Neutrophil (primary cell): ENCODE measurements around the gene HOMER3.

ENCODE experiments used
- H3K27ac ChIP-seq: fragments of 200-600 bp; sonication (generic); 2 replicates; pipeline ENCODE4 v1.5.1; 2016; ENCODE audit warnings: mild to moderate bottlenecking, moderate library complexity
- H3K27me3 ChIP-seq: fragments of 200-600 bp; sonication (generic); 2 replicates; pipeline ENCODE4 v1.6.0; 2016; ENCODE audit warnings: mild to moderate bottlenecking
- H3K36me3 ChIP-seq: fragments of 200-600 bp; sonication (generic); 2 replicates; pipeline ENCODE4 v1.5.1; 2017
- H3K4me1 ChIP-seq, 2 experiments: fragments of 200-600 bp in 1 of 2; sonication (generic) in 1 of 2; 1 replicate in 1 of 2; 2 replicates in 1 of 2; pipeline versions ENCODE4 v1.5.1 to v1.6.1; 2013 to 2016; ENCODE audit warnings: low read depth in 1 of 2, low read length in 1 of 2, mild to moderate bottlenecking in 1 of 2, moderate library complexity in 1 of 2; ENCODE audit not compliant: control insufficient read depth in 1 of 2, insufficient read depth in 1 of 2
- H3K4me3 ChIP-seq, 2 experiments: fragments of 200-600 bp in 1 of 2; sonication (generic) in 1 of 2; 1 replicate in 1 of 2; 2 replicates in 1 of 2; pipeline ENCODE4 v1.5.1; 2013 to 2016; ENCODE audit warnings: low read depth in 1 of 2, low read length in 1 of 2, mild to moderate bottlenecking in 1 of 2, moderate library complexity in 1 of 2
- H3K9me3 ChIP-seq: fragments of 200-600 bp; sonication (generic); 2 replicates; pipeline ENCODE4 v1.5.1; 2016
- CTCF ChIP-seq: fragments of 200-600 bp; sonication (generic); IDR thresholded peaks from 2 replicates; pipeline ENCODE4 v1.5.1; 2016; ENCODE audit warnings: antibody characterized with exemption

The HOMER3 gene

GRCh38 chr19:18946918-18947317, 5.9 kb upstream of the HOMER3 start:
- TF ChIP-seq CTCF, result no peak
- Histone ChIP-seq H3K27me3 (no peaks in the 10 kb centered on the region), H3K4me3 (no peak overlapping the region), H3K9me3 (no peaks in the 10 kb centered on the region), H3K4me1 (peaks cover 9 to 17% of the 10 kb centered on the region in 2 experiments), H3K27ac (no peak overlapping the region), H3K36me3 (no peaks in the 10 kb centered on the region)

GRCh38 chr19:18946335-18946734, 5.3 kb upstream of the HOMER3 start:
- no peaks in the 10 kb centered on the region for H3K9me3 ChIP-seq
- H3K4me1 ChIP-seq, result peaks cover 13 to 23% of the 10 kb centered on the region in 2 experiments
- H3K36me3 ChIP-seq, result no peaks in the 10 kb centered on the region
- TF ChIP-seq CTCF, result no peak
- no peak overlapping the region for H3K4me3 ChIP-seq
- H3K27ac ChIP-seq, result no peak overlapping the region
- H3K27me3 ChIP-seq, result no peaks in the 10 kb centered on the region

GRCh38 chr19:18945297-18945696, 4.3 kb upstream of the HOMER3 start:
- no peak for TF ChIP-seq CTCF
- H3K36me3 ChIP-seq, result no peaks in the 10 kb centered on the region
- no peaks in the 10 kb centered on the region for H3K27me3 ChIP-seq
- H3K4me1 ChIP-seq, result peaks cover 16 to 26% of the 10 kb centered on the region in 2 experiments
- H3K4me3 ChIP-seq, result no peak overlapping the region
- no peaks in the 10 kb centered on the region for H3K9me3 ChIP-seq
- peak overlapping the region; percentile 34 for H3K27ac ChIP-seq

GRCh38 chr19:18943465-18943864, 2.4 kb upstream of the HOMER3 start:
- Histone ChIP-seq H3K4me1 (peaks cover 28 to 35% of the 10 kb centered on the region in 2 experiments), H3K27ac (no peak overlapping the region), H3K9me3 (no peaks in the 10 kb centered on the region), H3K36me3 (peaks cover 5% of the 10 kb centered on the region), H3K4me3 (no peak overlapping the region), H3K27me3 (no peaks in the 10 kb centered on the region)
- TF ChIP-seq CTCF, result no peak

- Histone ChIP-seq H3K4me3 (no peak overlapping the region), H3K4me1 (peaks cover 28 to 35% of the 10 kb centered on the region in 2 experiments), H3K27me3 (no peaks in the 10 kb centered on the region), H3K9me3 (no peaks in the 10 kb centered on the region), H3K27ac (no peak overlapping the region), H3K36me3 (peaks cover 13% of the 10 kb centered on the region)
- TF ChIP-seq CTCF, result no peak
Measured at GRCh38 chr19:18942692-18943091, 1.7 kb upstream of the HOMER3 start.
